ENCODE results near the gene SYCP1.

- TF ChIP-seq POLR2A (IDR thresholded peaks at IDR 0.05; ENCODE audit: extremely low read depth, insufficient read length) (no peak), CTCF (IDR thresholded peaks at IDR 0.05; ENCODE audit: low read depth, low read length) (no peak), MAX (IDR thresholded peaks at IDR 0.05; ENCODE audit: low read depth, low read length) (no peak)
These were observed 168.9 kb downstream of the SYCP1 start for GRCh38 chr1:115023593-115023992.

Data from NB4 (cell line).